Vagina (tissue), 2 donors: ENCODE measurements around the gene YAP1.
"Not testable (repeated sequence)": the region's sequence is repeated elsewhere in the genome, so short reads cannot be mapped to it uniquely, and the experiment has no call there.

Experiments
- CTCF ChIP-seq, 3 experiments: fragments of 450-650 bp in 2 of 3; fragments of 200-600 bp in 1 of 3; sonication (generic) in 1 of 3; IDR thresholded peaks; one replicate each; pipeline ENCODE4 v1.5.1; 2017 to 2019; ENCODE audit warnings: antibody characterized with exemption in 3 of 3, mild to moderate bottlenecking in 2 of 3, moderate library complexity in 2 of 3
- POLR2A ChIP-seq, 2 donors: fragments of 450-650 bp; IDR thresholded peaks; one replicate each; pipeline ENCODE4 v1.6.1; 2017; ENCODE audit warnings: antibody characterized with exemption in 2 of 2, mild to moderate bottlenecking in 2 of 2, moderate library complexity in 2 of 2
- POLR2AphosphoS5 ChIP-seq, 2 donors: sonication (generic); formaldehyde crosslinking; IDR thresholded peaks; one replicate each; pipeline ENCODE4 v1.9.0; 2017; ENCODE audit warnings: antibody characterized with exemption in 2 of 2, mild to moderate bottlenecking in 2 of 2, low read depth in 1 of 2; ENCODE audit not compliant: insufficient read depth in 1 of 2

- not testable (repeated sequence) for TF ChIP-seq CTCF (IDR thresholded peaks at IDR 0.05); POLR2AphosphoS5 (IDR thresholded peaks at IDR 0.05; ENCODE audit: insufficient read depth in 1 of 2, low read depth in 1 of 2); POLR2A (IDR thresholded peaks at IDR 0.05)
These were observed 90.1 kb downstream of the YAP1 start for GRCh38 chr11:102200325-102200724.
